ENCODE data around the gene VAV2. TPM values are rescaled to one million over a fixed set of nuclear protein-coding genes. Genes with fewer than 3 reads are reported as not detected.

The VAV2 gene
- total RNA-seq, 1 donor from 2014 or later, result 4.9 TPM

- DNase-seq (peak; percentile 30), ATAC-seq (ENCODE audit: poor library complexity) (no peak)
- intact Hi-C loops (cut with DNase I), result no loop called here
Measured at GRCh38 chr9:133717113-133718031, 274.8 kb downstream of the VAV2 start.

GRCh38 chr9:133716564-133717112 is 275.5 kb downstream of the VAV2 start:
- DNase-seq (peak; percentile 61), ATAC-seq (ENCODE audit: poor library complexity) (peak; percentile 50)
- intact Hi-C loops (cut with DNase I), result no loop called here

GRCh38 chr9:133715866-133716563 is 276.1 kb downstream of the VAV2 start:
- intact Hi-C loops (cut with DNase I), result no loop called here
- ATAC-seq (ENCODE audit: poor library complexity) (peak; percentile 37), DNase-seq (peak; percentile 52)

- ATAC-seq (ENCODE audit: poor library complexity), result peak; percentile 60
- intact Hi-C loops (cut with DNase I), result no loop called here
- peak; percentile 71 for DNase-seq
Measured at GRCh38 chr9:133715295-133715865, 276.7 kb downstream of the VAV2 start.

GRCh38 chr9:133714606-133715294 is 277.4 kb downstream of the VAV2 start:
- DNase-seq, result peak; percentile 80
- intact Hi-C loops (cut with DNase I), result no loop called here
- peak; percentile 73 for ATAC-seq (ENCODE audit: poor library complexity)

GRCh38 chr9:133713960-133714495 is 278.1 kb downstream of the VAV2 start:
- DNase-seq, result peak; percentile 35
- intact Hi-C loops (cut with DNase I), result no loop called here
- ATAC-seq (ENCODE audit: poor library complexity), result no peak

- DNase-seq (peak; percentile 35), ATAC-seq (ENCODE audit: poor library complexity) (no peak)
Measured at GRCh38 chr9:133713150-133713959, 278.8 kb downstream of the VAV2 start.

GRCh38 chr9:133712221-133713100 is 279.7 kb downstream of the VAV2 start:
- DNase-seq (peak; percentile 29), ATAC-seq (ENCODE audit: poor library complexity) (no peak)
- intact Hi-C loops (cut with DNase I), result no loop called here

More at GRCh38 chr9:133713150-133713959, 278.8 kb downstream of the VAV2 start:
- intact Hi-C loops (cut with DNase I), result no loop called here

Other genes with a start within 250 kb of the VAV2 start
- 4.9 TPM for gene BRD3OS, start 33.2 kb upstream of the VAV2 start, total RNA-seq
- 23.2 TPM for gene BRD3, start 75.7 kb upstream of the VAV2 start, total RNA-seq
- 17.5 TPM for gene WDR5, start 143.8 kb upstream of the VAV2 start, total RNA-seq
- gene RNU6ATAC, start 172.2 kb upstream of the VAV2 start, total RNA-seq, result 351 TPM

All from Right ventricle myocardium superior (tissue), 1 donor.